GOT3 (cell line): ENCODE measurements around the gene HOXA4.

Experiments used
- DNase-seq: peaks from one replicate; lab custom pipeline; 2025; ENCODE audit warnings: mixed read lengths; lab: John Stamatoyannopoulos, UW

The HOXA4 gene

GRCh38 chr7:27094304-27095049 lies 36.1 kb downstream of the HOXA4 start:
- DNase-seq, result no peak

- DNase-seq, result no peak
These were observed 37.2 kb downstream of the HOXA4 start for GRCh38 chr7:27093184-27093895.

GRCh38 chr7:27092819-27093110 lies 37.8 kb downstream of the HOXA4 start:
- DNase-seq, result no peak

GRCh38 chr7:27091941-27092818 lies 38.4 kb downstream of the HOXA4 start:
- DNase-seq, result no peak

- no peak for DNase-seq
These were observed 39.5 kb downstream of the HOXA4 start for GRCh38 chr7:27091105-27091504.

- DNase-seq, result no peak
These were observed 42.3 kb downstream of the HOXA4 start for GRCh38 chr7:27088002-27088922.

GRCh38 chr7:27083646-27084045 lies 46.9 kb downstream of the HOXA4 start:
- DNase-seq, result no peak

GRCh38 chr7:27082171-27082570 lies 48.4 kb downstream of the HOXA4 start:
- DNase-seq, result no peak

GRCh38 chr7:27080844-27081436 lies 49.6 kb downstream of the HOXA4 start:
- no peak for DNase-seq

- DNase-seq, result no peak
These were observed 51.2 kb downstream of the HOXA4 start for GRCh38 chr7:27079234-27079975.

GRCh38 chr7:27078616-27079233 lies 51.8 kb downstream of the HOXA4 start:
- DNase-seq, result no peak
